Activated CD8-positive, alpha-beta memory T cell treated with anti-CD3 and anti-CD28 coated beads, Interleukin-2, amount 50 U/mL, for 4 hours (primary cell): ENCODE data around the gene INCA1.

ENCODE experiments used
- DNase-seq: peaks from one replicate; pipeline ENCODE4 v3.0.0-alpha.2; 2020

INCA1 gene

DNA sequence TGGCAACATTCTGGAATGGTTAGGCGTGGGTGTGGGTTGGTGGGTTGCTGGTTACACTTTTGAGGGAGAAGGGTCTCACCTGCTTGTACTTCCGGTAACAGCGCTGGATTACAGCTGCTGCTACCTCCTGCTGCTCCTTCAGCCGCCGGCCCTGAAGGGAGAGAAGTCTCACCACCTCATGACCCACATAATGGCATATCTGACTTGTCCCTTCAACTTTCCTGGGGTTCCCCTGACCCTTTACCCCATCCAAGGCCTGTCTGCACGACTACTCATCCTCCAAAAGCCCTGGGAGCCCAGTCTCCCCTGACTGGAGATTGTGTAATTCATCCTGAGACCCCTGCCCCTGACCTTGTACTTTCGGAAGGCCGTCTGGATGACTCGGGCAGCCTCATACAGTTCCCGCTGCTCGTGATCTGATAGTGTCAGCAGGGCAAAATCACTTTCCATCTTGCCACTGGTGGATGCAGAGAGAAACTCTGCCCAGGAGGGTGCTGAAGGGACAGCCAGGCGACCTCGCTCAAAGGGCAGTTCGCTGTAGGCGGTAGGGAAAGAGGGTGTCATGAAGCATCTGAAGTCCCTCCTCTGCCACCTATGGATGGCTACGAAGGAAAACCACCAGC is 27.7 kb downstream of the INCA1 start:
- no peak for DNase-seq

DNA sequence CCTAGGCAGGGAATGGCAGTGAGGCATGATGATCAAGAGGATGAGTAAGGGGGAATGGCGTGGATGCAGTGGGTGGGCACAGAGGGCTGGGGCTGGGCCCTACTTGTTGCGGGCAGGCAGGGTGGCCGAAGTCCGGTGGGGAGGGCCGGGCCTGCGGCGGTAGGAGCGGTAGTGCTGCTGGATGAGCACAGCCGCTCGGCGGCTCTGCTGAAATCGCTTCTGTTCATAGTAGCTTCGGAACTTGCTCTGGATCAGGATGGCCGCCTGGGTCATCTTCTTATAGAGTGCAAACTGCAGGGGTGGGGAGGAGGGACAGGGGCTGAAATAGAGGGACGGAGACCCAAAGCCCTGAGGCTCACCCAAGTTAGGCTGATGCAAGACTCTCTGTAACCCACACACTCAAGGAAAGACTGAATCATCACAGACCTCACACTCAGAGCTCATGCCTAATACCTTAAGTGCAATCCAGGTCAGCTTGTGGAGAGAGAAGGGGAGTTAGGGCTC is 28.2 kb downstream of the INCA1 start:
- no peak for DNase-seq

DNA sequence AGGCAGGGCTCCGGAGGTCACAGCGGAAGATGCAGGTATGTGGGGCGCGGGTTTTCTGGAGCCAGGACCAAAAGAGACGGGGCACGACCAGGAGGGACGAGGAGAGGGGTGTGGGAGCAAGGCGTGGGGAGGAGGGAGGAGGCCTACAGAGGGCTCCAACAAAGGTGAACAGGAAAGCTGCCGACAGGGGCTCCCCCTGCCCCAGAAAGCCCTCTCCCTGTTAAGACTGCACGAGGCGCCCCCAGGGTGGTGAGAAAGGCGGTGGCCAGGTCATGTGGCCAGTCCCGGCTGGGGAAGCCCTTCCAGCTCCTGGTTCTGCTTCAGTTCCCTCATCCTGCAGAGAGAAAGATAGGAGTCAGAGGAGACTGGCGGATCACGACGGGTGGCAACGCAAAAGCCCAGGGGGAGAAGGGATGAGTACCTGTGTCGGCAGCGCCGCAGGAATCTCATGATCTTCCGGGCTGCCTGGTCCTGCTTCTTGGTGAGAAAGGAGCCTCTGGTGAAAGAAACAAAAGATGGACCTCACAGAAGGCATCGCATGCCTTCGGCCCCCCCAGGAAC is 28.8 kb downstream of the INCA1 start:
- DNase-seq: no peak

DNA sequence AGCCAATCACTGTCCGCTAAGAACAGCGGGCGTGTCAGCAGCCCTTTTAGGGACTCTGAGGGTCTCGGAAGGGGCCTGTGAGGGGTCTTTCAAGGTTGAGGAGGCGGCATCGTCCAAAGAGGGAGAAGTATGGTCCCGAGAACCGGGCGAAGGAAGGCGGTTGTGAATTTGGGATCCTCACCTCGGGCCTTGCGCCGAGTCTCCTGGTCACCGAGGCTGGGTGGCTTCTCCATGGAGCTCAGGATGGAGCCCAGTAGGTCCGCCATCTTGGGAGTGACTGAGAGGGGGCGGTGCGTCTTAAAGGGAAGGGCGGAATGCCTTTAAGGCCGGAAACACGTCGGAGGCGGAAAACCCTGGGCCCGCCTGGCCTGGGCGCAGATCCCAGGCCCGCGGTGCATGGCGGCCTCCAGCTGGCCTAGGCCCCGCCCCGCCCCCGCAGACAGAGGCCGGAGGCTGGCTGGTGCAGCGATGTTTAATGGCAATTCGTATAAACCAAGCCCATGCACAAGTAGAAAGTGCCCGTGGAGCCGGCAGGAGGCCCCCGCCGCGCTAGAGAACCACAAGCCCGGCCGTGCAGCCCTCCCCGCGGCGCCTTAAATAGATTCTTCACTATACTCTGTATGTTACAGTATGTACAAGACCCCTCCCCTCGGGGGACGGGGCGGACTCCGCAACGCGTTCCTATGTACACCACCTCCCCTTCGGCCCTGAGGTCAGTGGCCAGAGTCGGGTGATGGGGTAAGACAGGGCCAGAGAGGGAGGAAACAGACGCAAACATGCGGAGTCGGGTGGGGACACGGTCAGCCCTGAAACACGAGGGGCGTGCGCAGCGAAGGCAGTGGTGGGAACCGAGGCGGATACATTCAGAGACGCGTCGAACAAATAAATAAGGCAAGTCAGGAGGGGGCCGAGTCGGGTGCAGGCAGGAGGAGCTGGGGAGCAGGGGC is 29.5 kb downstream of the INCA1 start, which contains the start of gene SPAG7:
Gene SPAG7, minus strand, starts transcription at position 279 of the 947 bp plus-strand sequence. Its CDS starts 13 bp downstream, at position 266.
- DNase-seq: peak; percentile 90

DNA sequence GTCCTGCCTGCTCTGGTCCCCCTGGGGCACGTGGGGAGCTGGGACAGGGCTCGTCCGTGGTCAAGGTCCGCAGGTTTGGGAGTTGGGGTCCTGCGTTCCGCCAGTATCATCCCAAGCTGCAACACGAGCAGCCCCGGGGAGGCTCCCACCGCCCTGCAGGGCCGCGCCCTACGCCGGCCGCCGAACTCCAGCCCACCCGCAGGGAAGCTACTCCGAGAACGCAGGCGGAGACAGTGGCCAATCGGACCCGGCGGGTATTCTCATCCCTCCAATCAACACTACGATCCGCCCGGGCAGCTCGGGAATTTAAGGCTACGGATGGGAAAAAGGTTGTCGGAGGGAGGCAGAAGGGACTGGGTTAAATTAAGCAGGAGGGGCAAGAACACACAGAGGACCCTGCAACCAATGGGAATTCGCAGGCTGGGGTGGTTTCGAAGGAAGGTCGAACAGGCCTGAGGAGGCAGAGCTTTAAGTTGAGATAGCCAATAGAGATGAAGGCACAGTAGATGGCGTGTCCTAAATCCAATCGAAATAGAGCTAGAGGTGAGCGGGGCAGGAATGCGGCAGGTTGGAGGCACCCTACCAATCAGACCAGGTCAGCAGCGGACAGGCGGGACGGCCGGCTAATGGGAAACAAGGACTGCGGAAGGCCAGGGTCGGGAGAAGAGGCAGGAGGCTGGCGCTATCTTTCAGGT is 30.3 kb downstream of the INCA1 start:
- peak; percentile 88 for DNase-seq

DNA sequence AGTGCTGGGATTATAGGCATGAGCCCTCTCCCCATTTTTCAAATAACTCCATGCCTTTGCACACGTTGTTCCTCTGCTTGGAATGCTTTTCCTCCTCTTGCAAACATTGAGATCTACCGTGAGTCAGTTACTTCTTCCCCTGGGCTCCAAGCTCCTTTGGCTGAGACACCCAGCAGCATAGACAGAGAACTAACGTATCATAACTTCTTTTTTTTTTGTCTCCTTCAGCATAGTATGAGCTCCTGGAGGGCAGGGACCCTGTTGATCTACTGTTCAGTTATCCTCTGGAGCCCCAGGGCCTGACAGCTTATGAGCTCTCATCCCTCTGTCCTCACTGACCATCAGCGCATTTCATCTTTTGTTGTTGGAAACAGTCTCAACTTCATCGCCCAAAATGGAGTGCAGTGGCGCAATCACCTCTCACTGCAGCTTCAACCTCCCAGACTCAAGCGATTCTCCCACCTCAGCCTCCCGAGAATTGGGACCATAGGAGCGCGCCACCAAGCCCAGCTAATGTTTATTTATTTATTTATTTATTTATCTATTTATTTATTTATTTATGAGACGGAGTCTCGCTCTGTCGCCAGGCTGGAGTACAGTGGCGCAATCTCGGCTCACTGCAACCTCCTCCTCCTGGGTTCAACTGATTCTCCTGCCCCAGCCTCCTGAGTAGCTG is 31.9 kb downstream of the INCA1 start:
- DNase-seq: no peak

DNA sequence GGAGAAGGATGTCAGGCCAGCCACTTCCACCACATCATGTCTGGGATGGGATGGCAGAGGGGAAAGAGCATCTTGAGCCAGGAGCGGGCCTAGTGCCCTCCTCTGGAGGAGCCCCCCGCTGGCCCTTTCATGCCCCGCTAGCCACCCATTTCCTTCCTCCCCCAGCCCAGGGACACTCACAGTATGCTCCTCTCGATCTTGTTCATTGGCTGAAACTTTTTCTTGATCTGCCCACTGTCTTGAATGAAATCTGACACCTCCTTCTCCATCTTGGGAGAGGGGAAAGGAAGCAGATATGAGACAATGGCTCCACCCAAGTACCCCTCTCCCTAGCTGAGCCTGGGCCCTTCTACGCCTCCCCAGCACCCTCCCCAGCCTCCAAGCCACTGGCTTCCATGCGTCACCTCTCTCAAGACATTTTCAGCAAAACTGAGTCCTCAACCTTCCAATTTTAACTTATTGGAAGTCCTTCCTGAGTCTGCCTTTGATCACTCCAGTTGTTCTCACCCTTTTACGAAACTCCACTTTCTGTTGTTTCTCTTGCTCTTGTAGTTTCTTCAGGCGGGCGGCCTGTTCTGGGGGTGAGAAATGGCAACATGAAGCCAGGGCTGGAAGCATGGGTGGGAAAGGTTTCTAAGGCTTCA is 36.9 kb downstream of the INCA1 start:
- DNase-seq: no peak

DNA sequence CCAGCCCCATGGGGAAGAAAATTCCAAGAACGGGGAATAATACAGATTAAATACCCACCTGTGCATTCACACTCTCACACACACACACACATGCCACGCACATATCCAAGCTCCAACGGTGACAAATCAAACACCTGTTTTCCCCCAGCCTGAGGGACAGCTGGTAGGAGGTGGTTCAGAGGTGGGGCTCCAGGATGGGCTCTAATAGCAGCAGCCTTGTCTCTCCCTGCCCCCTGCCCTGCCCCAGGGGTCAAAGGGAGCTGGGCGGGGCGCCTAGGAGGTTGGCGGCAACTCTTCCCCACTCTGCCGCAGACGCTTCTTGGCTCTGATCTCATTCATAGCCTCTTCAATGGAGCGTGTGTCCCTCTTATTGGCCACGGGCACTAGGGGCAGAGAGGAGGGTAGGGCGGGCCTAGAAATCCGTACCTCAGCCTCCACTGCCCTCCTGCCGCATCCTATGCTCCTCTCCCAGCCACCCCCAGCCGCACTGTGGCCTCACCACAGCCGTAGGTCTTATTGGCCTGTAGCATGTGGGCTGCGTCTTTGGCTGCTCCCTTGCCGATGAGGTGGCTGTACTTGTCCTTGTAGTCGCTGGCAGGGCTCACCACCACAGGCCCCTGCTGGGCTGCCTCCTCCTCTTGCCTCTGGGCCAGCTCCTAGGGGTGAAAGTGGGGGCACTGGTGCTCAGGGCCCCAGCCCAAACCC is 37.9 kb downstream of the INCA1 start:
- no peak for DNase-seq

DNA sequence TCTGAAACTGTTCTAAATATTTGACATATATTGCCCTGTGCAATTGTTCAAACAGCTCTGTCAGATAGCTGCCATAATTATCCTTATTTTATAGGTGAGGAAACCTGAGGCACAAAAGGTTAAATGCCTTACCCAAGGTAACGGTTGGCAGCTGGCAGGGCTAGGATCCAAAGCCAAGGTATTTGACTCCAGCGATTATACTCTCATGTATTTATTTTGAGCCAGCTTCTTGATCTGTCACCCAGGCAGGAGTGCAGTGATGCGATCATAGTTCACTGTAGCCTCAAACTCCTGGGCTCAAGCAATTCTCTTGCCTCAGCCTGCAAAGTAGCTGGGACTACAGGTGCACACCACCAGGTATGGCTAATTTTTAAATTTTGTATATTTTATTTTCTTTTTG is 39.2 kb downstream of the INCA1 start:
- no peak for DNase-seq

DNA sequence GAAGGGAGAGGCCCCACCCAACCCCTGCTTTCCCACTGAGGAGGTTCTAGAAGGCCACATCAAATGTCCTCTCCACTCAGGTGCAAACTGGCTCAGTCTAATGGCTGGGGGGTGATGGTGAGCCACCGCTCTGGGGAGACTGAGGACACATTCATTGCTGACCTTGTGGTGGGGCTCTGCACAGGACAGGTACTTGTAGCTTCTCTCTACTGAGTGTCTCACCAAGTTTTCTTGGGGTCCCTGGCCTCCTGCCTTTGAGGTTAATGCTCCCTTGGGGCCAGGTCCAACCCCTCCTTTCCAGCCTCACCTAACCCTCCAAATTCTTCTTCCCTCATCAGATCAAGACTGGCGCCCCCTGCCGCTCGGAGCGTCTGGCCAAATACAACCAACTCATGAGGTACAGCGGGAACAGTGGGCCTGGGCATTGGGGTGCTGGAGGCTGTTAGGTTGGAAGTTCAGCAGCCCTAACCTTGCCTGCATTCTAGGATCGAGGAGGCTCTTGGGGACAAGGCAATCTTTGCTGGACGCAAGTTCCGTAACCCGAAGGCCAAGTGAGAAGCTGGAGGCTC is 40.7 kb downstream of the INCA1 start:
- DNase-seq: peak; percentile 51

DNA sequence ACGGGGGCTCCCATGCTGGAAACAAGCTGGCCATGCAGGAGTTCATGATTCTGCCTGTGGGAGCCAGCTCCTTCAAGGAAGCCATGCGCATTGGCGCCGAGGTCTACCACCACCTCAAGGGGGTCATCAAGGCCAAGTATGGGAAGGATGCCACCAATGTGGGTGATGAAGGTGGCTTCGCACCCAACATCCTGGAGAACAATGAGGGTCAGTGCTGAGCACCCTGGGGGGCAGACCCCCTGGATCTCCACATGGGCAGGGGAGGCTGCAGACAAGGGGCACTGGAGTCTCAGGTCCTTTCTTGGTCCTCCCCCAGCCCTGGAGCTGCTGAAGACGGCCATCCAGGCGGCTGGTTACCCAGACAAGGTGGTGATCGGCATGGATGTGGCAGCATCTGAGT is 42.2 kb downstream of the INCA1 start:
- no peak for DNase-seq

DNA sequence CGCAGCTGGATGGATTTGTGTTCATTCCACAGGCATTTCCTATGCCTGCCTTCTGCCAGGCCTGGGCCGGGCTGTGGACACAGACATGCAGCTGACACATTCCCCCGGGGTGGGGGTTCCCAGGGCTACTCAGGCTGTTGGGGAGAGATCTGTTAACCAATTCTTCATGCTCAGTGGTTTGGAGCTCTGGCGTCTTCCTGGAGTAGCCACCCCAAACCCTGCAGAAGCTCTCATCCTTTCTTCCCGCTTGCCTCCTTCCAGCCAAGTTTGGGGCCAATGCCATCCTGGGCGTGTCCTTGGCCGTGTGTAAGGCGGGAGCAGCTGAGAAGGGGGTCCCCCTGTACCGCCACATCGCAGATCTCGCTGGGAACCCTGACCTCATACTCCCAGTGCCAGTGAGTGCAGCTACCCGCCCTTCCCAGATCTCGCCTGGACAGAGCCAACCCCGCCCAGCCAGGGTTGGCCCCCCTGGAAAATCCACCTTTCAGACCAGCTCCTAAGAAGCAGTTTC is 43.8 kb downstream of the INCA1 start:
- DNase-seq: no peak

DNA sequence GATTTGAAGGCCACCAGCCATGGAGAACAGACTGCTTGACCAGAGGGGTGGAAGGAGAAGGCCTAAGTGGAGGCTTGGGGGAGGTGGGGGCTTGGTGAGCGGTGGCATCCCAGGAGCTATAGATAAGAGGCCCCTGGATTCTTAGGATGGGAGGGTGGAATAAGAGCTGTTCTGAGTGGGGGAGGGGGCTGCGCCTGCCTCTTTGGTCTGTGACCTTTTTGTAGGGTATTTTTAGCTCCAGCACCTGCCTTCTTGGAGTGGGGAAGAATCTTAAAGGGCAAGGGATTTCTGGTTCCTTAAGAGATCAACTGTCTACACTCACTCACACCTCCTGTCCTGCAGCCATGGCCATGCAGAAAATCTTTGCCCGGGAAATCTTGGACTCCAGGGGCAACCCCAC is 45.8 kb downstream of the INCA1 start:
- DNase-seq: no peak

DNA sequence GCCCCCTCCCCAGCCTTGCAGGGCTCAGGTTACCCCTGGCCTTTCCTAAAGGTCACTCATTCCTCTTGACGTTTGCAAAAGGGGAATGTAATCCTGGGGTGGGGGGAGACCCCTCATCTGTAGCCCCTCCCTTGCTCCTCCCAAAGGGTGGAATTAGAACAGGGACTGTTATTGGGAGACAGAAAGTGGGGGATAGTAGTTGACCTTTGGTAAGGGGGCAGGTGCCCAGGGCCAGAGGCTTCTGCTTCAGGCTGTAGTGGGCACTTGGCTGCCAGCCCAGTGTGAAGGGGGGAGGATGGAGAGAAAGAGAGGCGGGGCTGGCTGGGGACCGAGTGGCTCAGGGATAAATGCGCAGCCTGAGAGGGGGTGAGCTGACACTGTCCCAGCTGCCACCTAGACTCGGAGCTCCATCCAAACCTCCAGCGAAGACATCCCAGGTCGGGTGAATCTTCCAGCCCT is 46.5 kb downstream of the INCA1 start, which contains the start of gene ENO3:
Gene ENO3, plus strand, starts transcription at position 374 of the 459 bp plus-strand sequence. CDS start 711 bp downstream, outside the sequence.
- no peak for DNase-seq

DNA sequence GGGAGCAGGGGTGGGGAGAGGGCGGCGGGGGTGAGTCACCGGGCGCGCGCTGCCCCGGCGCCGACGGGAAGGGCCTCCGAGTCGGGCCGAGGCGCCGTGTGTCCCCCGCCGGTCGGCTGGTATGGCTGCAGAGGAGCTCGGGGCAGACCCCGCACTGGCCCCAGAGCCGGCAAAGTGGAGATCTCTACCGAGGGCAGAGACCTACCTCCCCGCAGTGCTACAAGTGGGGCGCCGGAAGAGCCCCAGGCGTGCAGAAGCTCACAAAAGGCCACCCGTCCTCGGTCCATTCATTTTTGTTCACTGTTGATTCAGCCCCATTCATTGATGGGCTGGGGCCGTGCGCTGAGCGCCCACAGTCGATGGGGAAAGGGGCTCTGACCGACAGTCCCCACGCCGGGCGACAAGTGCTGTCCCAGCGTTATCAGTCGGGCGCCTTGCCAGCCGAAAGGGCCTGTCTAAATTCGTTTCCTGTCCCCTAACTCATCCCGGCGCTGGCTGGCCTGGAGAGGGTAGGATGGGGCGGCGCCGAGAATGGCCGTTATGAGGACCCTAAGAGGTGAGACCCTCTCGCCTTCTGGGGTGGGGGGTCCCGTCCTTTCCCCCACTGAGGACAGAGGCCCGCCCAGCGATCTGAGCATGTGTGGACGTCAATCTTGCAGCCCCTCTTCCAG is 47.1 kb downstream of the INCA1 start:
- peak; percentile 70 for DNase-seq

DNA sequence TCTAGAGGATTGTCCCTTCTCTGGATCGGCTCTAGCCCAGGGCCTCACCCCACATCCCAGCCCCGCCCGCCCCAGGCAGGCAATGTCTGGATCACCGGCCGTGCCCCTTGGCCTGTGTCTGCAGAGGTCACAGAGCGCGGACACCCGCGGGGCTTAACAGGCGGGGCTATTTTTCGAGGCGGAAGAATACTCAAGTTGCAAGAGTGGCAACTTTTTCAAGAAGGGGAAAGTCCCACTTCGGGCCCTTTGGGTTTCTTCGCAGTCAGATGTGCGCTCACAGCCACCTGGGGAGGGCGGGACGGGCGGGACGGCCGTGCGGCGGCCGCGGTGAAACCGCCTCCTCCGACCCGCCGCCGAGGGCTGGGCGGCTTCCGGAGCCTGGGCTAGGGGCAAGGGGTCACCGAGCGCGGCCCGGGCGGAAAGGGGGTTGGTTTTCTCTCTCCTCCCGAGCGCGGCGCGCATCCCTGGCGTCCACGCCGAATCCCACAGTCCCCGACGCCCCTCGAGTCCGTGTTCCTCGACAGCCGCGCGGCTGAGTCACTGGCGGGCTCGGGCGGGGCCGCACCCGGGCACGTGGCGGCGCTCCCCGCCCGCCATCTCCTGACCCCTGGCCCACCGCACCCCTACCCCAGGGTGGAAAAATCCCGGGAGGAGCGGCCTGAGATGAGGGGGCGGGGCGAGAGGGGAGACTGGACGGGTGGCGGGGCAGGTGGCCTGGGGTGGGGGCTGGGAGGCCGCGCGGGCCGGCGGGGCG is 47.8 kb downstream of the INCA1 start:
- peak; percentile 74 for DNase-seq

DNA sequence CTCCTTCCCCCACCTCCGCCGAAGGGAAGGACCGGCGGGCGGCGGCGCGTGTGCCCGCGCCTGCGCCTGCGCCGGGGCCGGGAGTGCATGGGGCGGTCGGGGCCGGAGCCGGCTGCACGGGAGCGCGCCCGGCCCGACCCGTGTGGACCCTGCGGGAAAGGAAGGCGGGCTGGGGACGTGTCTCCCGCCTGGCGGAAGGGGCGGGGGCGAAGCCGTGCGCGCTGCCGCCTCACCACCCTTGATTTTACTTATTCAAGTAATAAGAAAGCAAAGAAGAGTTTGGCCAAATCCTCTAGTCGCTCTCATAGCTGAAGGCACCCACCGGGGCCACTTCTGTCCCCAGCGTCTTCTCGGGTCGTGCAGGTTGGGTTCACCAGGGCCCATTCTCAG is 48.4 kb downstream of the INCA1 start:
- peak; percentile 66 for DNase-seq

DNA sequence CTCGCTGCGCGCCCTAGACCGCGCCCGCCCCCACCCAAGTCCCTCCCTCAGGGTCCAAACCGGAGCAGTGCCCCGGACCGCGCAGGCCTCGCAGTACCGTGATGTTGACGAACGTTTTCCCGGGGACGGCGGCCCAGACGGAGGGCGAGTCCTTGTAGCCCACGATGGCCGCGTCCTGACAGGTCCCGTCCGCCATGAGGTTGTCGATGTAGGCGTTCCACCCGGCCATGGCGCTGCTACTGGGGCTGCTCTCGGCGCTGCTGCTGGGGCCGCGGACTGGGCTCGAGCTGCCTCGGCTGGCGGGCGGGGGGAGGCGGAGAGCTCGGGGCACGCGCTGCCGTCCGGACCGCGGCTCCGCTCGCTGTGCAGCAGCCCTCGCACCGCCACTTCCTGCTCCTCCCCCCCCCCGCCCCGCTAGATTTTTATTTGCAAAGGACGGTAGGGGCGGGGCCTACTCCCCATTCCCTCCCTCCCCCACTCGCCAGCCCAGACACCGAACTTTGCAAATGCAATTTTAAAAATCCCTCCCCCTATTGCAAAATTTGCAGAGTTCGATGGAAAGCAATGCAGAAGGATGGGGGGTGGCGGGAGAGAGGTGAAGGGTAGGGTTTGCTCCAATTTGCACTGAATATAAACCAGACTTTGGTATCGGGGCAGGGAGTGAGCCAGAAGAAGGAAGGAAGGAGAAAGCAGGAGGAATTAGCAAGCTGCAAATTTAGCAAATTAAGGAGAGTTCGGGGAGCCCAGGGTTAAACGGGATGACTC is 49.0 kb downstream of the INCA1 start, which contains the start of gene PFN1:
Gene PFN1, minus strand, starts transcription at position 365 of the 765 bp plus-strand sequence. Its CDS starts 136 bp downstream, at position 229.
- DNase-seq: peak; percentile 88
